Left lung (tissue), 10 donors: ENCODE results near the gene GRAMD2B. TPM values are rescaled to one million over a fixed set of nuclear protein-coding genes. Genes with fewer than 3 reads are reported as not detected.
"Not testable (repeated sequence)": the region's sequence is repeated elsewhere in the genome, so short reads cannot be mapped to it uniquely, and the experiment has no call there.

Source experiments
- ATAC-seq: fragments of 200-7000 bp; cut with Tn5 transposase; one replicate; pipeline ENCODE4 v1.9.1; 2020; ENCODE audit warnings: moderate library complexity
- DNase-seq, 4 donors: peaks; one replicate each; pipeline ENCODE4 v3.0.0-alpha.2; 2013 to 2020
- H3K27ac ChIP-seq, 2 donors: fragments of 200-600 bp; sonication (generic) in 1 of 2; one replicate each; pipeline versions ENCODE4 v1.5.0 to v1.8.0; 2020 to 2021
- H3K27me3 ChIP-seq, 2 donors: fragments of 200-600 bp; sonication (generic) in 1 of 2; one replicate each; pipeline versions ENCODE4 v1.5.0 to v1.8.0; 2020 to 2021
- H3K36me3 ChIP-seq, 2 donors: fragments of 200-600 bp; sonication (generic) in 1 of 2; one replicate each; pipeline versions ENCODE4 v1.5.0 to v1.8.0; 2020 to 2021
- H3K4me1 ChIP-seq, 2 donors: fragments of 200-600 bp; one replicate each; pipeline ENCODE4 v1.8.0; 2021
- H3K4me3 ChIP-seq, 2 donors: fragments of 200-600 bp; sonication (generic) in 1 of 2; one replicate each; pipeline versions ENCODE4 v1.5.0 to v1.8.0; 2020 to 2021; ENCODE audit warnings: mild to moderate bottlenecking in 1 of 2
- H3K9me3 ChIP-seq, 2 donors: fragments of 200-600 bp; sonication (generic) in 1 of 2; one replicate each; pipeline versions ENCODE4 v1.5.0 to v1.8.0; 2020 to 2021
- CTCF ChIP-seq, 2 donors: fragments of 200-600 bp; sonication (generic) in 1 of 2; IDR thresholded peaks; one replicate each; pipeline versions ENCODE4 v1.5.0 to v1.8.0; 2021; ENCODE audit warnings: antibody characterized with exemption in 2 of 2
- intact Hi-C, 2 donors: fragments of 100-400 bp; cut with DNase I; formaldehyde crosslinking; loops; one replicate each; pipeline versions ENCODE4 v1.11.2 to v1.14.2; 2022
- polyA plus RNA-seq, 6 donors: library from polyadenylated mRNA; unstranded; fragments of 120-200 nt; gene quantifications; one replicate each; pipeline ENCODE4 v1.2.1, GENCODE V29; 2013; ENCODE audit not compliant: insufficient read length in 6 of 6
- total RNA-seq, 2 donors: library from RNA; stranded (reverse); fragmentation: NEBNext Ultra II Directional; extraction: Animal tissue kit (Norgen Biotek cat#: 25700); gene quantifications; one replicate each; pipeline ENCODE4 v1.2.1, GENCODE V29; 2021
- donor health status: DM: no; HTN: yes; CAD: no.
- donor health status: DM: no; HTN: no; CAD: no.

The GRAMD2B gene
- total and polyA plus RNA-seq, 8 donors: 9.8 to 19.2 (median 11.6) TPM

- Histone ChIP-seq H3K27ac (no peak overlapping the region), H3K4me3 (no peak overlapping the region), H3K4me1 (peaks cover 11 to 12% of the 10 kb centered on the region in 2 donors), H3K36me3 (no peaks in the 10 kb centered on the region), H3K9me3 (no peaks in the 10 kb centered on the region), H3K27me3 (no peaks in the 10 kb centered on the region)
- DNase-seq (no peak), ATAC-seq (no peak)
- intact Hi-C loops: no loop called here
- no peak for TF ChIP-seq CTCF (IDR thresholded peaks at IDR 0.05)
Measured at GRCh38 chr5:126516133-126516532, 92.9 kb downstream of the GRAMD2B start.

GRCh38 chr5:126516852-126517251 is 93.6 kb downstream of the GRAMD2B start:
- Histone ChIP-seq H3K9me3 (no peaks in the 10 kb centered on the region), H3K36me3 (no peaks in the 10 kb centered on the region), H3K27ac (no peak overlapping the region), H3K27me3 (no peaks in the 10 kb centered on the region), H3K4me1 (peaks cover 11 to 12% of the 10 kb centered on the region in 2 donors), H3K4me3 (no peak overlapping the region)
- intact Hi-C loops: no loop called here
- ATAC-seq: no peak
- DNase-seq: no peak
- TF ChIP-seq CTCF (IDR thresholded peaks at IDR 0.05): no peak

- H3K36me3 ChIP-seq, H3K27me3 ChIP-seq, intact Hi-C loops, H3K4me3 ChIP-seq, H3K9me3 ChIP-seq: not testable (repeated sequence)
- peak in 2 of 4 donors; percentile 73 to 84 for DNase-seq
- Histone ChIP-seq H3K4me1 (peaks cover 11 to 12% of the 10 kb centered on the region in 2 donors), H3K27ac (peak overlapping the region in 1 of 2 donors; percentile 78)
- peak; percentile 63 for ATAC-seq
Measured at GRCh38 chr5:126519223-126519622, 96.0 kb downstream of the GRAMD2B start.

- ATAC-seq: peak; percentile 24
- H3K27ac ChIP-seq: peak overlapping the region; percentile 63 to 78
- no peaks in the 10 kb centered on the region for H3K27me3 ChIP-seq
- peak in 2 of 4 donors; percentile 54 to 58 for DNase-seq
- no peak overlapping the region for H3K4me3 ChIP-seq
- H3K36me3 ChIP-seq: no peaks in the 10 kb centered on the region
- TF ChIP-seq CTCF (IDR thresholded peaks at IDR 0.05): no peak
- H3K4me1 ChIP-seq: peaks cover 16 to 17% of the 10 kb centered on the region in 2 donors
- intact Hi-C loops: no loop called here
- H3K9me3 ChIP-seq: no peaks in the 10 kb centered on the region
Measured at GRCh38 chr5:126519637-126520592, 96.7 kb downstream of the GRAMD2B start.

- Histone ChIP-seq H3K27me3 (no peaks in the 10 kb centered on the region), H3K4me1 (peaks cover 18% of the 10 kb centered on the region in 2 donors), H3K36me3 (no peaks in the 10 kb centered on the region), H3K4me3 (no peak overlapping the region), H3K9me3 (no peaks in the 10 kb centered on the region), H3K27ac (peak overlapping the region; percentile 63 to 78)
- TF ChIP-seq CTCF (IDR thresholded peaks at IDR 0.05): no peak
- no peak for DNase-seq
- intact Hi-C loops: no loop called here
- no peak for ATAC-seq
Measured at GRCh38 chr5:126520593-126520953, 97.4 kb downstream of the GRAMD2B start.
